Esophagus (tissue), 2 donors: Measurements from ENCODE around the gene HM13. TPM values are rescaled to one million over a fixed set of nuclear protein-coding genes. Genes with fewer than 3 reads are reported as not detected.
"Not testable (repeated sequence)": the region's sequence is repeated elsewhere in the genome, so short reads cannot be mapped to it uniquely, and the experiment has no call there.

ENCODE experiments used
- H3K27ac ChIP-seq, 2 donors: one replicate each; pipeline ENCODE4 v1.5.1; 2013; ENCODE audit warnings: low read depth in 2 of 2, mild to moderate bottlenecking in 2 of 2, inconsistent platforms in 1 of 2, low read length in 1 of 2, moderate library complexity in 1 of 2
- H3K27me3 ChIP-seq, 2 donors: one replicate each; pipeline ENCODE4 v1.6.1; 2013; ENCODE audit warnings: low read length in 2 of 2, control low read depth in 1 of 2, mild to moderate bottlenecking in 1 of 2; ENCODE audit not compliant: insufficient read depth in 2 of 2, control insufficient read depth in 1 of 2
- H3K36me3 ChIP-seq, 2 donors: one replicate each; pipeline ENCODE4 v1.6.1; 2013; ENCODE audit warnings: low read length in 1 of 2; ENCODE audit not compliant: control insufficient read depth in 2 of 2, insufficient read depth in 2 of 2
- H3K4me1 ChIP-seq, 2 donors: one replicate each; pipeline ENCODE4 v1.6.1; 2013; ENCODE audit warnings: low read length in 1 of 2; ENCODE audit not compliant: control insufficient read depth in 2 of 2, insufficient read depth in 2 of 2
- H3K4me3 ChIP-seq, 2 donors: one replicate each; pipeline ENCODE4 v1.5.1; 2013; ENCODE audit warnings: low read length in 2 of 2, mild to moderate bottlenecking in 2 of 2, low read depth in 1 of 2, moderate library complexity in 1 of 2
- H3K9me3 ChIP-seq, 2 donors: one replicate each; pipeline ENCODE4 v1.6.1; 2013; ENCODE audit warnings: mild to moderate bottlenecking in 2 of 2, low read depth in 1 of 2, low read length in 1 of 2, moderate library complexity in 1 of 2; ENCODE audit not compliant: control insufficient read depth in 2 of 2, insufficient read depth in 1 of 2
- WGBS, 2 donors: extraction: QIAGEN DNeasy Blood & Tissue Kit; methylation state at CpG; one replicate each; pipeline ENCODE4 v1.1.7; 2013; 5-methylcytosine and 5-hydroxymethylcytosine counted together
- polyA plus RNA-seq, 2 donors: library from polyadenylated mRNA; stranded (reverse); fragments of 200-250 nt; gene quantifications; one replicate each; pipeline ENCODE4 v1.2.3, GENCODE V29; 2013
- donor health status: healthy with polysubstance abuse.
- donor health status: Bipolar disorder and iron deficiency.

HM13 gene
- polyA plus RNA-seq, 2 donors: 167 to 272 TPM

DNA sequence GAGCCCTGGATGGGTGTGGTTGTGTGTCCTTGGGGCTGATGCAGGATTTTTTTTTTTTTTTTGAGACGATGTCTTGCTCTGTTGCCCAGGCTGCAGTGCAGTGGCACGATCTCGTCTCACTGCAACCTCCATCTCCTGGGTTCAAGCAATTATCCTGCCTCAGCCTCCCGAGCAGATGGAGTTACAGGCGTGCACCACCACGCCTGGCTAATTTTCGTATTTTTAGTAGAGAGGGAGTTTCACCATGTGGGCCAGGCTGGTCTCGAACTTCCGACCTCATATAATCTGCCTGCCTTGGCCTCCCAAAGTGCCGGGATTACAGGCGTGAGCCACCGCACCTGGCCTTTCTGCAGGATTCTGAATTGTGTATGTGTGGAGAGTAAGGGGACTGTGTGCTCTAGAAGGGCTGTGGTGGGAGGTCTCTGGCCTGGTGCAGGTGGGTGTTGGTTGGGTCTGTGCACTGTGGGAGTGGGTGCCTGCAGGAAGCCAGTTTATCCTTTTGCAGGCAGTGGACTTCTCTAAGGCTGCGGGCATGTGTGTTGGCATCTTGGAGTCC lies 79.8 kb downstream of the HM13 start:
- Histone ChIP-seq H3K4me1 (peaks cover 3 to 22% of the 10 kb centered on the region in 2 donors), H3K27me3 (no peaks in the 10 kb centered on the region)
- WGBS, 2 donors: 74 to 83% methylated on average over 13 of the region's 13 CpGs

DNA sequence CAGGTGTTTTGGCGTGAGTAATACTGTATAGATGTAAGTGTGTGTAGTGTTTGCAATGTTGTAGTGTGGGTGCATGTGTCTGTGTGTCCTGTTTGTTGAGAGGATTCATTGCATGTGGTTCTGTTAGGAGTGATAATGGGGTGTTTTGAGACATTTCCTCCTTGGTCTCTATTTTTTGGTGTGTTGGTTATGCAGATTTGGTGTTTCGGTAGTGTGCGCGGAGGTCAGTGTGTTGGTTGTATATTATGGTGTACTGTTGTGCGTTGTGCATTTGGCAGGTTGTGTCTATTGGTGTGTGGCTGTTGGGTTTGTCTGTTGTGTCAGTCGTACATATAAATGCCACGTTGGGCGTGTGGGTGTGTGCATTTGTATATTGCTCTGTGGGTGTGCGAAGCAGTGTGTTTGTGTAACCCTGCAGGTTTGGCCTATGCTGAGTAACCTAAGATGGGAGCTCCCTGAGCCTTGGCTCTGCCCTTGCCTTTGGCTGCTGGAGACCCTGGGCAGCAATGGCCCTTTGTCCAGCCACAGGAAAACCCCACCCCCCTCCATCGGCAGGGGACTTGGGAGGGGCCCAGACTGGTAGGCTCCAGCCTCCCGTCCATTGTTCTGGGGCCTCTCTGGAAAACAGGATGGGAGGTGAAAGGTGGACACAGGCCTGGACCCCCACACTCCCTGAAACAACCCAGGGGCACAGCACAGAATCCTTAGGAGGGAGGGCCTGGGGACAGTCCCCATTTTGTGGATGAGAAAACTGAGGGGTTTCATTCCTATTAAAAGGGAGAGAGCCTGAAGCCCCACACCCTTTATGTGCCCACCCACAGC lies 80.5 kb downstream of the HM13 start:
- Histone ChIP-seq H3K27ac (peak overlapping the region; percentile 95 to 99), H3K4me3 (no peak overlapping the region), H3K9me3 (no peaks in the 10 kb centered on the region), H3K4me1 (peaks cover 3 to 22% of the 10 kb centered on the region in 2 donors), H3K36me3 (no peaks in the 10 kb centered on the region), H3K27me3 (no peaks in the 10 kb centered on the region)
- 74 to 75% methylated on average over 11 of the region's 11 CpGs for WGBS, 2 donors

More for the DNA sequence above, 79.8 kb downstream of the HM13 start:
- Histone ChIP-seq H3K36me3 (no peaks in the 10 kb centered on the region), H3K9me3 (no peaks in the 10 kb centered on the region), H3K4me3 (no peak overlapping the region), H3K27ac (peak overlapping the region; percentile 95 to 99)

- H3K9me3 ChIP-seq: no peaks in the 10 kb centered on the region
- H3K4me3 ChIP-seq: no peak overlapping the region
- H3K27me3 ChIP-seq: no peaks in the 10 kb centered on the region
- WGBS, 2 donors: 70 to 76% methylated on average over 3 of the region's 3 CpGs
- H3K4me1 ChIP-seq: peaks cover 3 to 22% of the 10 kb centered on the region in 2 donors
- no peaks in the 10 kb centered on the region for H3K36me3 ChIP-seq
- H3K27ac ChIP-seq: peak overlapping the region; percentile 95 to 99
Observed at GRCh38 chr20:31595380-31595653, 81.1 kb downstream of the HM13 start.

DNA sequence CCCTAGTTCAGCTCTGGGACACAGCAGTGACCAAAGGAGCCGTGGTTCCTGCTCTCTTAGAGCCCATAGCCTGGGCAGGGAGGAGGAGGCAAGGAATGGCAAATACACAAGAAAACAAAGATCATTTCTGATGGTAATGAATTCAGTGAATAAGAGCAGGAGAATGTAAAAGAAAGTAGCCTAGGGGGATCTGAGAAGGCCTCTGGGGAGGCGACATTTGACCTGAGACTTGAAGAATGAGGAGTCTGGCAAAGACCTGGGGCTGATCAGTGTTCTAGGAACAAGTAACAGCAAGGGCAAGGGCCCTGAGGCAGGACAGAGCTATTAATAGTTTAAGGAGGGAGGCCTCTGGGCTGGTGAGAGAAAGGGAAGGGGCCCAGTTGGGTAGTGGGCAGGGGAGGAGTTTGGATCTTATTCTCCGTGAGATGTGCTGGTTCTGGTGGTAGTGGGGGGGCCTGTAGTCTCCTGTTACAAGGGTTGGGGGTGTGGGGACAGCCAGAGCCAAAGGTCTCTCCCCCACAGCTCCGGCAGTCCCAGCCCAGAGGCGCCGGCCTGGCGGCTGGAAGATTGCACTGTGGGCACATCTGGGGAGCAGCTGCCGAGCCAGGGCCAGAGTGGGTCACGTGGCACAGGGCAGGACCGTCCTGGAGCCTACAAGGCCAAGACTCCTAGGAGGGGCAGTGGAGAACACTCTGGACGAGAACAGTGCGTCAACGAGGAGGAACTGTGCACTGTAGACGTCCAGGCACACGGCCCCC lies 81.6 kb downstream of the HM13 start:
- 37 to 40% methylated on average over 15 of the region's 15 CpGs for WGBS, 2 donors
- peaks cover 3 to 22% of the 10 kb centered on the region in 2 donors for H3K4me1 ChIP-seq
- H3K27ac ChIP-seq: peak overlapping the region; percentile 95 to 99
- H3K36me3 ChIP-seq: no peaks in the 10 kb centered on the region
- H3K9me3 ChIP-seq: no peaks in the 10 kb centered on the region
- H3K4me3 ChIP-seq: no peak overlapping the region
- H3K27me3 ChIP-seq: no peaks in the 10 kb centered on the region

GRCh38 chr20:31596412-31596715 lies 82.1 kb downstream of the HM13 start:
- not testable (repeated sequence) for H3K4me3 ChIP-seq, H3K36me3 ChIP-seq, H3K9me3 ChIP-seq, H3K27me3 ChIP-seq
- 79 to 82% methylated on average over 4 of the region's 4 CpGs for WGBS, 2 donors
- Histone ChIP-seq H3K27ac (peak overlapping the region; percentile 95 to 99), H3K4me1 (peaks cover 3 to 22% of the 10 kb centered on the region in 2 donors)

GRCh38 chr20:31596831-31597480 lies 82.7 kb downstream of the HM13 start:
- Histone ChIP-seq H3K36me3 (no peaks in the 10 kb centered on the region), H3K9me3 (no peaks in the 10 kb centered on the region), H3K27ac (peak overlapping the region; percentile 63 to 95), H3K27me3 (no peaks in the 10 kb centered on the region), H3K4me3 (no peak overlapping the region), H3K4me1 (peaks cover 3 to 22% of the 10 kb centered on the region in 2 donors)
- WGBS, 2 donors: 62 to 72% methylated on average over 4 of the region's 4 CpGs

DNA sequence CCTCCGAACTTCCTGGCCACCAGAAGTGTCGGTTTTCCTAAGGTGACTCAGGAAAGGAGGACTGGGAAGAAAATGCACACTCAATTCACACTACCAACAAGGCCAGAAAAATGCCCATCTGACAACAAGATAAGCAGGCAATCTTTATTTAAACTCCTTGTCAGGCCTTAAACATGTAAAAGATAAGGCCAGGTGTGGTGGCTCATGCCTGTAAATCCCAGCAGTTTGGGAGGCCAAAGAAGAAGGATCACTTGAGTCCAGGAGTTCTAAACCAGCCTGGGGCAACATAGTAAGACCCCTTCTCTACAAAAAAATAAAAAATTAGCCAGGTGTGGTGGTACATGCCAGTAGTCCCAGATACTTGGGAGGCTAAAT lies 83.2 kb downstream of the HM13 start:
- Histone ChIP-seq H3K4me3 (no peak overlapping the region), H3K27ac (peak overlapping the region in 1 of 2 donors; percentile 63), H3K4me1 (peaks cover 3 to 22% of the 10 kb centered on the region in 2 donors), H3K27me3 (no peaks in the 10 kb centered on the region), H3K9me3 (no peaks in the 10 kb centered on the region), H3K36me3 (no peaks in the 10 kb centered on the region)
- WGBS, 2 donors: 90% methylated on average over 2 of the region's 2 CpGs

DNA sequence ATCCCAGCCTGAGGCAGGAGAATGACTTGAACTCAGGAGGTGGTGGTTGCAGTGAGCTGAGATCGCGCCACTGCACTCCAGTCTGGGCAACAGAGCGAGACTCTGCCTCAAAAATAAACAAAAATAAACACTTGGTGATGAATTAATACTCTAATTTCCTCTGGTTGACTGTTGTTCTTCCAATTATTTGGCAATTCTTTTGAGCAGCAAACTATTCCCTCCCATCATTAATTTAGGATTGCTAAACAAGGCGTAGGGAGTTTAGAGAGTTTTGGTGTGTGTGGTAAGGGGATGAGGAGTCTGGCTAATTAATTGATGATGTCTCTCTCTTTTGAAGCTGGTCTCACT lies 88.2 kb downstream of the HM13 start:
- Histone ChIP-seq H3K36me3 (no peaks in the 10 kb centered on the region), H3K4me3 (no peak overlapping the region), H3K4me1 (peaks cover 0 to 3% of the 10 kb centered on the region in 2 donors), H3K27ac (peak overlapping the region in 1 of 2 donors; percentile 8), H3K9me3 (no peaks in the 10 kb centered on the region), H3K27me3 (no peaks in the 10 kb centered on the region)
- WGBS, 2 donors: 58 to 64% methylated on average over 4 of the region's 4 CpGs

DNA sequence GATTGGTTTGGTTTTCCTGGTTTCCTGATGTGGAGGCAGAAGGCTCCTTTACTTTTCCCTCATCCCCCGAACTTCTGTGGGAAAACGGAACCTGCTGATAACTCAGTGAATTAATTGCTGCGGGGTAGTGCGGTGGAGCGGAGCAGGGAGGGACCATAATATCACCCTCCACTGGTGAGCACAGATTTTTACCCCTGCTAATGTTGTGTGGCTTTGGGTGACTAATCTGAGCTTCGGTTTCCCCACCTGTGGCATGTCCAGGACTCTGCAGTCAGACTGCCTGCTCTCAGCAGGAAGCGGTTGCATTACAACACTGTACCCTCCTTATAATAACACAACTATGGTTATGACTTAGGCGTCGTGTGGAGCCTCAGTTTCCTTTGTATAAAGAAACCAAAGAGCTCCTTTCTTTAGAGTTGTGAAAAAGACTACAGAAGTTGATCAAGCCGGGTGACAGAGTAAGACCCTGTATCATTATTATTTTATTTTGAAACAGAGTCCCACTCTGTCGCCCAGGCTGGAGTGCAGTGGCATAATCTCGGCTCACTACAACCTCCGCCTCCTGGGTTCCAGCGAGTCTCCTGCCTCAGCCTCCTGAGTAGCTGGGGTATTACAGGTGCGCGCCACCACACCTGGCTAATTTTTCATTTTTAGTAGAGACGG lies 88.7 kb downstream of the HM13 start:
- Histone ChIP-seq H3K4me3 (no peak overlapping the region), H3K27me3 (no peaks in the 10 kb centered on the region), H3K4me1 (peaks cover 0 to 3% of the 10 kb centered on the region in 2 donors), H3K36me3 (no peaks in the 10 kb centered on the region), H3K27ac (peak overlapping the region; percentile 0 to 8), H3K9me3 (no peaks in the 10 kb centered on the region)
- WGBS, 2 donors: 59 to 65% methylated on average over 17 of the region's 17 CpGs
